IgD-negative memory B cell (primary cell): ENCODE data around the gene PRR5. TPM values are rescaled to one million over a fixed set of nuclear protein-coding genes. Genes with fewer than 3 reads are reported as not detected.

Experiments used
- H3K27ac Mint-ChIP-seq, 3 donors: one replicate each; pipeline ENCODE4 v1.8.0; 2020 to 2022; ENCODE audit warnings: mild to moderate bottlenecking in 3 of 3, mixed read lengths in 3 of 3, moderate library complexity in 1 of 3
- H3K27me3 Mint-ChIP-seq: one replicate; pipeline ENCODE4 v1.8.0; 2021; ENCODE audit warnings: mixed read lengths
- H3K36me3 Mint-ChIP-seq: one replicate; pipeline ENCODE4 v1.8.0; 2020; ENCODE audit warnings: mild to moderate bottlenecking, mixed read lengths
- H3K4me1 Mint-ChIP-seq, 3 donors: one replicate each; pipeline ENCODE4 v1.8.0; 2020 to 2022; ENCODE audit warnings: mixed read lengths in 3 of 3, mild to moderate bottlenecking in 1 of 3
- H3K4me3 Mint-ChIP-seq, 4 donors: one replicate each; pipeline ENCODE4 v1.8.0; 2020 to 2022; ENCODE audit warnings: mild to moderate bottlenecking in 4 of 4, mixed read lengths in 4 of 4, moderate library complexity in 3 of 4
- H3K9me3 Mint-ChIP-seq, 3 donors: one replicate each; pipeline ENCODE4 v1.8.0; 2020 to 2021; ENCODE audit warnings: mixed read lengths in 3 of 3, mild to moderate bottlenecking in 1 of 3
- polyA plus RNA-seq: library from polyadenylated mRNA; unstranded; fragments of 300-500 nt; fragmentation: Illumina TruSeq; gene quantifications from one replicate; pipeline ENCODE4 v1.2.3, GENCODE V29; 2021

The PRR5 gene
- polyA plus RNA-seq, 1 donor from 2014 or later = 40.3 TPM

- Mint-ChIP-seq H3K36me3 (no peaks in the 10 kb centered on the region), H3K4me1 (peaks cover 0 to 3% (median 0%) of the 10 kb centered on the region in 3 donors), H3K9me3 (no peaks in the 10 kb centered on the region), H3K4me3 (no peak overlapping the region), H3K27me3 (no peaks in the 10 kb centered on the region), H3K27ac (no peak overlapping the region)
These were observed 8.2 kb upstream of the PRR5 start for GRCh38 chr22:44693756-44694155.

GRCh38 chr22:44697423-44698141, 4.4 kb upstream of the PRR5 start:
- H3K27ac Mint-ChIP-seq = peak overlapping the region in 1 of 3 donors; percentile 64
- H3K9me3 Mint-ChIP-seq = no peaks in the 10 kb centered on the region
- peaks cover 3 to 4% (median 3%) of the 10 kb centered on the region in 3 donors for H3K4me1 Mint-ChIP-seq
- no peaks in the 10 kb centered on the region for H3K36me3 Mint-ChIP-seq
- peak overlapping the region in 2 of 4 donors; percentile 32 to 38 for H3K4me3 Mint-ChIP-seq
- H3K27me3 Mint-ChIP-seq = no peaks in the 10 kb centered on the region

GRCh38 chr22:44698531-44699421, 3.2 kb upstream of the PRR5 start:
- no peak overlapping the region for H3K27ac Mint-ChIP-seq
- peaks cover 6 to 7% (median 6%) of the 10 kb centered on the region in 3 donors for H3K4me1 Mint-ChIP-seq

GRCh38 chr22:44700456-44700855, 1.5 kb upstream of the PRR5 start:
- Mint-ChIP-seq H3K9me3 (no peaks in the 10 kb centered on the region), H3K4me3 (peak overlapping the region in 2 of 4 donors; percentile 57 to 63), H3K27ac (peak overlapping the region in 1 of 3 donors; percentile 59), H3K36me3 (peaks cover 1% of the 10 kb centered on the region), H3K27me3 (no peaks in the 10 kb centered on the region), H3K4me1 (peaks cover 6 to 10% (median 8%) of the 10 kb centered on the region in 3 donors)

More at GRCh38 chr22:44698531-44699421, 3.2 kb upstream of the PRR5 start:
- Mint-ChIP-seq H3K36me3 (no peaks in the 10 kb centered on the region), H3K27me3 (no peaks in the 10 kb centered on the region), H3K9me3 (no peaks in the 10 kb centered on the region), H3K4me3 (peak overlapping the region in 1 of 4 donors; percentile 63)

- no peaks in the 10 kb centered on the region for H3K27me3 Mint-ChIP-seq
- H3K9me3 Mint-ChIP-seq = no peaks in the 10 kb centered on the region
- H3K4me3 Mint-ChIP-seq = peak overlapping the region; percentile 73 to 90 (median 82)
- H3K36me3 Mint-ChIP-seq = peaks cover 1% of the 10 kb centered on the region
- H3K27ac Mint-ChIP-seq = peak overlapping the region in 2 of 3 donors; percentile 23 to 80
- H3K4me1 Mint-ChIP-seq = peaks cover 6 to 13% (median 8%) of the 10 kb centered on the region in 3 donors
These were observed 715 bp upstream of the PRR5 start for GRCh38 chr22:44701187-44701790.

GRCh38 chr22:44702479-44703198, 635 bp downstream of the PRR5 start:
- H3K27ac Mint-ChIP-seq = no peak overlapping the region
- H3K9me3 Mint-ChIP-seq = no peaks in the 10 kb centered on the region
- H3K4me3 Mint-ChIP-seq = peak overlapping the region; percentile 74 to 92 (median 84)
- peaks cover 1% of the 10 kb centered on the region for H3K36me3 Mint-ChIP-seq
- H3K4me1 Mint-ChIP-seq = peaks cover 6 to 10% (median 8%) of the 10 kb centered on the region in 3 donors
- no peaks in the 10 kb centered on the region for H3K27me3 Mint-ChIP-seq

- Mint-ChIP-seq H3K36me3 (peaks cover 1% of the 10 kb centered on the region), H3K27me3 (no peaks in the 10 kb centered on the region), H3K4me1 (peaks cover 8 to 10% (median 10%) of the 10 kb centered on the region in 3 donors), H3K9me3 (no peaks in the 10 kb centered on the region), H3K27ac (peak overlapping the region in 1 of 3 donors; percentile 12), H3K4me3 (peak overlapping the region; percentile 74 to 92 (median 84))
These were observed 1.4 kb downstream of the PRR5 start for GRCh38 chr22:44703255-44703870.

GRCh38 chr22:44704159-44705021, 2.4 kb downstream of the PRR5 start:
- Mint-ChIP-seq H3K27ac (peak overlapping the region in 1 of 3 donors; percentile 21), H3K36me3 (peaks cover 1% of the 10 kb centered on the region), H3K4me3 (peak overlapping the region in 2 of 4 donors; percentile 70 to 78), H3K4me1 (peaks cover 8 to 12% (median 12%) of the 10 kb centered on the region in 3 donors), H3K9me3 (no peaks in the 10 kb centered on the region), H3K27me3 (no peaks in the 10 kb centered on the region)

GRCh38 chr22:44705022-44705297, 3.0 kb downstream of the PRR5 start:
- no peaks in the 10 kb centered on the region for H3K9me3 Mint-ChIP-seq
- H3K4me1 Mint-ChIP-seq = peaks cover 8 to 15% (median 14%) of the 10 kb centered on the region in 3 donors
- peak overlapping the region in 2 of 3 donors; percentile 21 to 57 for H3K27ac Mint-ChIP-seq
- H3K27me3 Mint-ChIP-seq = no peaks in the 10 kb centered on the region
- H3K4me3 Mint-ChIP-seq = peak overlapping the region in 3 of 4 donors; percentile 44 to 70 (median 70)
- H3K36me3 Mint-ChIP-seq = peaks cover 1% of the 10 kb centered on the region

- peaks cover 20 to 26% (median 25%) of the 10 kb centered on the region in 3 donors for H3K4me1 Mint-ChIP-seq
- H3K27ac Mint-ChIP-seq = no peak overlapping the region
- H3K27me3 Mint-ChIP-seq = no peaks in the 10 kb centered on the region
- H3K4me3 Mint-ChIP-seq = peak overlapping the region in 1 of 4 donors; percentile 76
- peaks cover 1% of the 10 kb centered on the region for H3K36me3 Mint-ChIP-seq
- H3K9me3 Mint-ChIP-seq = no peaks in the 10 kb centered on the region
These were observed 4.5 kb downstream of the PRR5 start for GRCh38 chr22:44706488-44706887.

GRCh38 chr22:44707178-44707577, 5.2 kb downstream of the PRR5 start:
- Mint-ChIP-seq H3K4me3 (no peak overlapping the region), H3K27me3 (no peaks in the 10 kb centered on the region), H3K36me3 (peaks cover 1% of the 10 kb centered on the region), H3K9me3 (no peaks in the 10 kb centered on the region), H3K27ac (no peak overlapping the region), H3K4me1 (peaks cover 16 to 25% (median 23%) of the 10 kb centered on the region in 3 donors)

- H3K27ac Mint-ChIP-seq = peak overlapping the region in 1 of 3 donors; percentile 18
- H3K4me1 Mint-ChIP-seq = peaks cover 16 to 26% (median 25%) of the 10 kb centered on the region in 3 donors
- no peak overlapping the region for H3K4me3 Mint-ChIP-seq
- no peaks in the 10 kb centered on the region for H3K27me3 Mint-ChIP-seq
- H3K9me3 Mint-ChIP-seq = no peaks in the 10 kb centered on the region
- H3K36me3 Mint-ChIP-seq = peaks cover 1% of the 10 kb centered on the region
These were observed 5.7 kb downstream of the PRR5 start for GRCh38 chr22:44707752-44708151.

GRCh38 chr22:44709881-44710392, 7.9 kb downstream of the PRR5 start:
- Mint-ChIP-seq H3K4me3 (peak overlapping the region; percentile 73 to 95 (median 87)), H3K9me3 (no peaks in the 10 kb centered on the region), H3K36me3 (no peaks in the 10 kb centered on the region), H3K4me1 (peaks cover 12 to 24% (median 22%) of the 10 kb centered on the region in 3 donors), H3K27me3 (no peaks in the 10 kb centered on the region), H3K27ac (peak overlapping the region in 2 of 3 donors; percentile 84 to 87)
